HepG2 (cell line): Measurements from ENCODE around the gene ZBTB46. TPM values are rescaled to one million over a fixed set of nuclear protein-coding genes. Genes with fewer than 3 reads are reported as not detected.
A peak's percentile ranks its signal among the peaks of the same experiment; 100 is the strongest.

ENCODE experiments used
- ATF7 ChIP-seq, 2 experiments: fragments of 450-650 bp in 1 of 2; sonication (generic) in 1 of 2; formaldehyde crosslinking in 1 of 2; IDR thresholded peaks; 2 replicates each; pipeline versions ENCODE4 v1.4.0 to v1.6.1; 2016 to 2020; ENCODE audit warnings: antibody characterized with exemption in 1 of 2, mild to moderate bottlenecking in 1 of 2, missing genetic modification reagents in 1 of 2
- CBX5 ChIP-seq: sonication (generic); formaldehyde crosslinking; IDR thresholded peaks from 2 replicates; pipeline ENCODE4 v1.4.0; 2020; ENCODE audit warnings: missing genetic modification reagents, borderline replicate concordance
- CERS6 ChIP-seq: sonication (generic); formaldehyde crosslinking; IDR thresholded peaks from 2 replicates; pipeline ENCODE4 v1.5.0; 2020; ENCODE audit warnings: missing genetic modification reagents
- CHCHD3 ChIP-seq: sonication (generic); formaldehyde crosslinking; IDR thresholded peaks from 2 replicates; pipeline ENCODE4 v1.8.0; 2022; ENCODE audit warnings: mild to moderate bottlenecking, missing genetic modification reagents, moderate library complexity
- KAT2B ChIP-seq: fragments of 150-350 bp; IDR thresholded peaks from 2 replicates; pipeline ENCODE4 v1.6.1; 2014; ENCODE audit warnings: low read depth, low read length, borderline replicate concordance
- MED13 ChIP-seq: sonication (generic); formaldehyde crosslinking; IDR thresholded peaks from 2 replicates; pipeline ENCODE4 v1.5.0; 2020; ENCODE audit warnings: missing genetic modification reagents
- NBN ChIP-seq: fragments of 450-650 bp; conservative IDR thresholded peaks from 2 replicates; pipeline ENCODE4 v1.6.1; 2017
- RBM22 ChIP-seq: fragments of 200-400 bp; formaldehyde crosslinking; optimal IDR thresholded peaks from 2 replicates; pipeline ENCODE3; 2017; ENCODE audit warnings: mild to moderate bottlenecking, low read length, moderate library complexity
- SP5 ChIP-seq: IDR thresholded peaks from 2 replicates; pipeline ENCODE4 v1.6.1; 2016; ENCODE audit warnings: low read depth, borderline replicate concordance
- TEAD2 ChIP-seq: sonication (generic); formaldehyde crosslinking; IDR thresholded peaks from 2 replicates; pipeline ENCODE4 v1.9.0; 2021; ENCODE audit warnings: missing genetic modification reagents
- ZBTB8A ChIP-seq: sonication (generic); formaldehyde crosslinking; IDR thresholded peaks from 2 replicates; pipeline ENCODE4 v1.4.0; 2020; ENCODE audit warnings: mild to moderate bottlenecking, low read depth, missing genetic modification reagents, borderline replicate concordance
- ZNF138 ChIP-seq: sonication (generic); formaldehyde crosslinking; IDR thresholded peaks from 2 replicates; pipeline ENCODE4 v1.5.0; 2020; ENCODE audit warnings: mild to moderate bottlenecking, low read depth, missing genetic modification reagents
- ZNF251 ChIP-seq: sonication (generic); formaldehyde crosslinking; IDR thresholded peaks from 2 replicates; pipeline ENCODE4 v1.9.0; 2021; ENCODE audit warnings: mild to moderate bottlenecking, missing genetic modification reagents
- ZNF331 ChIP-seq: sonication (generic); formaldehyde crosslinking; IDR thresholded peaks from 2 replicates; pipeline ENCODE4 v1.4.0; 2020; ENCODE audit warnings: missing genetic modification reagents
- ZNF589 ChIP-seq: sonication (generic); formaldehyde crosslinking; conservative IDR thresholded peaks from 2 replicates; pipeline ENCODE4 v1.8.0; 2022; ENCODE audit warnings: mild to moderate bottlenecking, moderate library complexity, missing genetic modification reagents
- ZNF878 ChIP-seq: sonication (generic); formaldehyde crosslinking; IDR thresholded peaks from 2 replicates; pipeline ENCODE4 v1.8.1; 2023; ENCODE audit warnings: mild to moderate bottlenecking, missing genetic modification reagents, moderate library complexity
- polyA plus RNA-seq, 8 experiments: library from polyadenylated mRNA; depleted of rRNA in 3 of 8; stranded (reverse) in 7 of 8; unstranded in 1 of 8; fragments of >200 nt; fragmentation: Illumina TruSeq in 4 of 8; extraction: Trizol in 4 of 8; gene quantifications; 2 replicates each; pipeline versions ENCODE4 v1.2.1 to v1.2.3, GENCODE V29; 2011 to 2016; ENCODE audit warnings: low read depth in 4 of 8, missing spikeins in 1 of 8, mixed read lengths in 1 of 8; ENCODE audit not compliant: insufficient read depth in 1 of 8
- total RNA-seq, 5 experiments: library from RNA; depleted of rRNA; stranded (reverse); fragments of >200 nt; fragmentation: Illumina TruSeq; extraction: Trizol; gene quantifications; 2 replicates each; pipeline ENCODE4 v1.2.3, GENCODE V29; 2016; ENCODE audit warnings: low read depth in 1 of 5
- TF ChIP-seq, protein P1 (sequence below): sonication (generic); formaldehyde crosslinking; IDR thresholded peaks from 2 replicates; pipeline ENCODE4 v1.9.0; 2021; ENCODE audit warnings: mild to moderate bottlenecking, missing genetic modification reagents
- TF ChIP-seq, protein P2 (sequence below): IDR thresholded peaks from 2 replicates; pipeline ENCODE4 v1.6.1; 2016
- TF ChIP-seq, protein P3 (sequence below): sonication (generic); formaldehyde crosslinking; IDR thresholded peaks from 2 replicates; pipeline ENCODE4 v1.4.0; 2020; ENCODE audit warnings: mild to moderate bottlenecking, missing genetic modification reagents, borderline replicate concordance

ZBTB46 gene
- total and polyA plus RNA-seq, 2 of the 13 experiments (the other 11 are each of a cell fraction or from before 2014, with no cell fraction given): 1.6 to 13.5 TPM

GRCh38 chr20:63846888-63847236 is 15.8 kb upstream of the ZBTB46 start (continued):
- TF ChIP-seq ZNF331 (CRISPR knock-in tag): no peak
- no peak for TF ChIP-seq ZNF878 (CRISPR knock-in tag)
- TF ChIP-seq ZNF589 (CRISPR knock-in tag): 0 out of 2 replicates have a peak, but pooled peaks have one; percentile 30
- TF ChIP-seq SP5: no peak
- TF ChIP-seq ZBTB8A (CRISPR knock-in tag): peak; percentile 22; the same call in 1 of the 2 replicates
- TF ChIP-seq NBN: peak; percentile 98; the same call in 1 of the 2 replicates
- no peak for TF ChIP-seq TEAD2
- TF ChIP-seq ATF7 (IDR thresholded peaks at IDR 0.05): peak; percentile 66
- TF ChIP-seq ATF7 (CRISPR knock-in tag; IDR thresholded peaks at IDR 0.05): peak; percentile 57; the same call in 1 of the 2 replicates
- no peak for TF ChIP-seq RBM22
- no peak for TF ChIP-seq MED13
- 0 out of 2 replicates have a peak, but pooled peaks have one; percentile 33 for TF ChIP-seq ZNF251 (CRISPR knock-in tag)
- TF ChIP-seq, protein P1, sequence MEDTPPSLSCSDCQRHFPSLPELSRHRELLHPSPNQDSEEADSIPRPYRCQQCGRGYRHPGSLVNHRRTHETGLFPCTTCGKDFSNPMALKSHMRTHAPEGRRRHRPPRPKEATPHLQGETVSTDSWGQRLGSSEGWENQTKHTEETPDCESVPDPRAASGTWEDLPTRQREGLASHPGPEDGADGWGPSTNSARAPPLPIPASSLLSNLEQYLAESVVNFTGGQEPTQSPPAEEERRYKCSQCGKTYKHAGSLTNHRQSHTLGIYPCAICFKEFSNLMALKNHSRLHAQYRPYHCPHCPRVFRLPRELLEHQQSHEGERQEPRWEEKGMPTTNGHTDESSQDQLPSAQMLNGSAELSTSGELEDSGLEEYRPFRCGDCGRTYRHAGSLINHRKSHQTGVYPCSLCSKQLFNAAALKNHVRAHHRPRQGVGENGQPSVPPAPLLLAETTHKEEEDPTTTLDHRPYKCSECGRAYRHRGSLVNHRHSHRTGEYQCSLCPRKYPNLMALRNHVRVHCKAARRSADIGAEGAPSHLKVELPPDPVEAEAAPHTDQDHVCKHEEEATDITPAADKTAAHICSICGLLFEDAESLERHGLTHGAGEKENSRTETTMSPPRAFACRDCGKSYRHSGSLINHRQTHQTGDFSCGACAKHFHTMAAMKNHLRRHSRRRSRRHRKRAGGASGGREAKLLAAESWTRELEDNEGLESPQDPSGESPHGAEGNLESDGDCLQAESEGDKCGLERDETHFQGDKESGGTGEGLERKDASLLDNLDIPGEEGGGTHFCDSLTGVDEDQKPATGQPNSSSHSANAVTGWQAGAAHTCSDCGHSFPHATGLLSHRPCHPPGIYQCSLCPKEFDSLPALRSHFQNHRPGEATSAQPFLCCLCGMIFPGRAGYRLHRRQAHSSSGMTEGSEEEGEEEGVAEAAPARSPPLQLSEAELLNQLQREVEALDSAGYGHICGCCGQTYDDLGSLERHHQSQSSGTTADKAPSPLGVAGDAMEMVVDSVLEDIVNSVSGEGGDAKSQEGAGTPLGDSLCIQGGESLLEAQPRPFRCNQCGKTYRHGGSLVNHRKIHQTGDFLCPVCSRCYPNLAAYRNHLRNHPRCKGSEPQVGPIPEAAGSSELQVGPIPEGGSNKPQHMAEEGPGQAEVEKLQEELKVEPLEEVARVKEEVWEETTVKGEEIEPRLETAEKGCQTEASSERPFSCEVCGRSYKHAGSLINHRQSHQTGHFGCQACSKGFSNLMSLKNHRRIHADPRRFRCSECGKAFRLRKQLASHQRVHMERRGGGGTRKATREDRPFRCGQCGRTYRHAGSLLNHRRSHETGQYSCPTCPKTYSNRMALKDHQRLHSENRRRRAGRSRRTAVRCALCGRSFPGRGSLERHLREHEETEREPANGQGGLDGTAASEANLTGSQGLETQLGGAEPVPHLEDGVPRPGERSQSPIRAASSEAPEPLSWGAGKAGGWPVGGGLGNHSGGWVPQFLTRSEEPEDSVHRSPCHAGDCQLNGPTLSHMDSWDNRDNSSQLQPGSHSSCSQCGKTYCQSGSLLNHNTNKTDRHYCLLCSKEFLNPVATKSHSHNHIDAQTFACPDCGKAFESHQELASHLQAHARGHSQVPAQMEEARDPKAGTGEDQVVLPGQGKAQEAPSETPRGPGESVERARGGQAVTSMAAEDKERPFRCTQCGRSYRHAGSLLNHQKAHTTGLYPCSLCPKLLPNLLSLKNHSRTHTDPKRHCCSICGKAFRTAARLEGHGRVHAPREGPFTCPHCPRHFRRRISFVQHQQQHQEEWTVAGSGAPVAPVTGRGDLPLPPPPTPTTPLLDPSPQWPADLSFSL (CRISPR knock-in tag): peak; percentile 100
- TF ChIP-seq, protein P2, sequence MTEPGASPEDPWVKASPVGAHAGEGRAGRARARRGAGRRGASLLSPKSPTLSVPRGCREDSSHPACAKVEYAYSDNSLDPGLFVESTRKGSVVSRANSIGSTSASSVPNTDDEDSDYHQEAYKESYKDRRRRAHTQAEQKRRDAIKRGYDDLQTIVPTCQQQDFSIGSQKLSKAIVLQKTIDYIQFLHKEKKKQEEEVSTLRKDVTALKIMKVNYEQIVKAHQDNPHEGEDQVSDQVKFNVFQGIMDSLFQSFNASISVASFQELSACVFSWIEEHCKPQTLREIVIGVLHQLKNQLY (CRISPR knock-in tag): no peak
- TF ChIP-seq CHCHD3: 0 out of 2 replicates have a peak, but pooled peaks have one; percentile 77
- no peak for TF ChIP-seq ZNF138 (CRISPR knock-in tag)
- TF ChIP-seq CBX5 (CRISPR knock-in tag): 0 out of 2 replicates have a peak, but pooled peaks have one; percentile 16
- TF ChIP-seq, protein P3, sequence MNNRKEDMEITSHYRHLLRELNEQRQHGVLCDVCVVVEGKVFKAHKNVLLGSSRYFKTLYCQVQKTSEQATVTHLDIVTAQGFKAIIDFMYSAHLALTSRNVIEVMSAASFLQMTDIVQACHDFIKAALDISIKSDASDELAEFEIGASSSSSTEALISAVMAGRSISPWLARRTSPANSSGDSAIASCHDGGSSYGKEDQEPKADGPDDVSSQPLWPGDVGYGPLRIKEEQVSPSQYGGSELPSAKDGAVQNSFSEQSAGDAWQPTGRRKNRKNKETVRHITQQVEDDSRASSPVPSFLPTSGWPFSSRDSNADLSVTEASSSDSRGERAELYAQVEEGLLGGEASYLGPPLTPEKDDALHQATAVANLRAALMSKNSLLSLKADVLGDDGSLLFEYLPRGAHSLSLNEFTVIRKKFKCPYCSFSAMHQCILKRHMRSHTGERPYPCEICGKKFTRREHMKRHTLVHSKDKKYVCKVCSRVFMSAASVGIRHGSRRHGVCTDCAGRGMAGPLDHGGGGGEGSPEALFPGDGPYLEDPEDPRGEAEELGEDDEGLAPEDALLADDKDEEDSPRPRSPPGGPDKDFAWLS (CRISPR knock-in tag): no peak
- TF ChIP-seq CERS6 (CRISPR knock-in tag): no peak
- no peak for TF ChIP-seq KAT2B
